Activated CD4-positive, alpha-beta T cell treated with anti-CD3 and anti-CD28 coated beads for 48 hours (primary cell): ENCODE data around the gene PSTPIP2.
"Not testable (repeated sequence)": the region's sequence is repeated elsewhere in the genome, so short reads cannot be mapped to it uniquely, and the experiment has no call there.

ENCODE experiments used
- DNase-seq: peaks from one replicate; pipeline ENCODE4 v3.0.0-alpha.2; 2020

Gene PSTPIP2

DNA sequence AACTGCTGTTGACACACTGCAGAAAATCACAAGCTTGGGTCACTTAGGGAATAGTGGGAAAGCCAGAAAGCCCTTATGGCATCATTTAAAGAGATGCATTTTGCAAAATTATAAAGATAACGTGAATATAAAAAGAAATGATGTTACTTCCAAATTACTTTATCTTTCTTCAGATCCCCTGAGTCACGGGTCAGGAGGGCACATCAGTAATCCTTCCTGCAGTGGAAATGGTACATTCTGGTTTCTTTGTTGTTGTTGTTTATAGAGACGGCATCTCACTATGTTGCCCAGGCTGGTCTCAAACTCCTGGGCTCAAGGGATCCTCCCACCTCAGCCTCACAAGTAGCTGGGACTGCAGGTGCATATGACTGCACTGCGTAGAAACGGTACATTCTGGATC lies 95.1 kb downstream of the PSTPIP2 start:
- no peak for DNase-seq

DNA sequence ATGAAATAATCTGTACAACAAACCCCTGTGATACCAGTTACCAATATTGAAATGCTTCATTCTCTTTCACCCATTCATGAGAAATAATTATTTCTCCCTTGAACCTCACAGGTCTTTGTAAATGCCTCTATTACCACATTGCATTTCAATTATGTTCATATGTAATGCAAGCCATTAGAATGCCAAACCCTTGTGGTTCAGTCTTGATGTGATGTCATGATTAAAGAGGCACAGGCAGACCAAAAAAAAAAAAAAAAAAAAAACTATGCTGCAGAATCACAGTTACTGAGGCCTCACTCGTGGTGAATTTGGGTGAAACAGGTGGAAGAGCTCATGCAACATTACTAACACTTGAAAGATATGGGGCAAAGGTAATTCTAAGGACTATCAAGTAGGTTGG lies 95.5 kb downstream of the PSTPIP2 start:
- no peak for DNase-seq

DNA sequence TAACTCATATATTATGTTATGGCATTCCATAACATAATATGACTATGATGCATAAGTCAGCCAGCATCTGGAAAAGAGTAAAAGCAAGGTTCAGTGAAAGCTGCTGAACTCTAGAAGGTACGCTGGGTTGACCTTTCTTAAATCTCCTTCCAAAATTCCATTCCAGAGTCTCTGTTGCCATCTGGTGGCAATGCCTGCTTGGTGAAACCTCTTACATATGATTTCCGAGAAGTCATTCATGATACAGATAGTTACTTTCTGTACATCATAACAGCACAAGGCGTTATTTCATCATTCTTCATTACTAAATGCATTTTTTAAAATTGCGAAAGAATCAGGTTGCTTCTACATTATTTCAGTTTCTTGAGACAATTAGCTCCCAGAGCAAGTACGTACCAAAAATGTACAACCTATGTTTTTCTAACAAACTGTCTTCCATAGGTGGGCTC lies 97.9 kb downstream of the PSTPIP2 start:
- DNase-seq, result peak; percentile 77

DNA sequence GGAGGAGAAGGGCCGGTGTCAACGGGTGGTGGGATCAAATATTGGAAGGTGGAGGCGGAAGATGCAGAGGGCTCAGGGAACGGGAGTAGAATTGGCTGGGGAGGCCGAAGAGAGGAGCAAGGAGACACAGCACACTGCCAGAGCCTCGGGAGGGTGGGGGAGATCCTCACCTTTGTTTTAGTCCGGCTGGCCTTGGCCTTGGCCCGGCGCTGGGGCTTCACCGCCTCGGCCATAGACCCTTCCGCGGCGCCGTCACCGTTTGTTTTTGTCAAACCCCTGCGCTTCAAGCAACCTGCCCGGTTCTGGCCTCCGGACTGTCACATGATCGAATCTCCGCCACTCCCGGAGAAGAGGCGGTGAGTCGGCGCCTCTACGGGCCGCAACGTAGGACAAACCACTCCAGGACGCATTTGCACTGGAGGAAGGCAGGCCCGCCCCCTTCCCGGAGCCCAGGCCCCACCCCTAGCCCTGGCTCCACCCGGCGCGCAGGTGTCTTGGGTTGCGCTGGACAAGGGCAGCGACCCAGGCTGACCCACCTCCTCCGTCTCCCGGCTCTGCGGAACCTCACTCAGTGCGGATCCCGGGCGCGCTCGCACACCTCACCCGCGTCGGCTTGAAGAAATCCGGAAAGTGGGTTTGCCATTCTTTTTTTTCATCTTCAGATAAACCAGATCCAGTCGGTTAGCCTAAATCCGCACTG lies 104.9 kb downstream of the PSTPIP2 start, which contains the start of gene EPG5:
Gene EPG5 (minus strand): TSS at position 323 of the 700 bp plus-strand sequence. CDS start 90 bp downstream, at position 233.
- DNase-seq, result peak; percentile 96

DNA sequence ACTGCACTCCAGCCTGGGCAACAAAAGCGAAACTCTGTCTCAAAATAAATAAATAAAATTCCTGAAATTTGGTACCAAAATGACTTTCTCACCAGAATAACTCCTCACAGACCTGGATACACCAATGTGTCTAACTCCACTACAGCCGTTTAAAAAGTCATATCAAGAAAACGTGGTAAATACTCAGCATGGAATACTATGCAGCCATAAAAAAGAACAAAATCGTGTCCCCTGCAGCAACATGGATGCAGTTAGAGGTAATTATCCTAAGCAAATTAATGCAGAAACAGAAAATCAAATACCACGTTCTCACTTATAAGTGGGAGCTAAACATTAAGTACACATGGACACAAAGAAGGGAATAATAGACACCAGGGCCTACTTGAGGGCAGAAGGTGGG lies 107.1 kb downstream of the PSTPIP2 start:
- DNase-seq, result not testable (repeated sequence)

DNA sequence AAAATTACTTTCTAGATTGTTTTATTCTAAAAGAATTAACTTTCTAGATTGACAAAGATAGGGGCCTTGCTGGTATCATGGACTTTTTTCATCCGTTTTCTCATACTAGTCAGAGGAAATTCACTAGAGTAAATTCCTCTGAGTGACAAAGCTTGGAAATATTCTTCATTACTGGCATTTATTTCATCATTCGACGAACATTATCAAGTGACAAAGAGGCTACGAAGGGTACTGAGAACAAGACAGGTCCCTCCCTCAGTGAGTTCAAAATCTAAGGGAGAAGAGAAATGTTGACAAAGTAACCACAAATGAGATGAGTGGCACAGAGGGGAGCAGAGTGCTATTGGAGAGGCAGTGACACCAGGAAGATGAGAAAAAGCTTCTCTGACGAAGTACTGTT lies 109.2 kb downstream of the PSTPIP2 start:
- no peak for DNase-seq

DNA sequence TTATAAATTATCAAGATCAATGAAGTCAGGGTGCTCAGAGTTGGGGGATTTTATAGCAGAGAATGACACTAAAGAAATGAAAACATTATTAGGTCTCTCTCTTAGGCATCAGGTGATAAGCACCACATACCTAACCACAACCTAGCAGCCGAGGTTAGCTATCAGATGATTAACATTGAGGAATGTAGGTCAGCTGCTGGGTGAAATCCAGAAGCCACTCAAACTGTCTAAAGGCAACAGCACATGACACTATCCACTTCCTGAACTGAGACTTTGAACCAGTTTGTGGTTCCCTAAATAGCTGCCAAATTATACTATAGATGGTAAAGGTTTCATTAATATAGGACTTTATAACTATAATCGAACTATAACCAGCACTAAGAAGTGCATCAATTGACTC lies 109.6 kb downstream of the PSTPIP2 start:
- peak; percentile 35 for DNase-seq

GRCh38 chr18:45959484-45959883 lies 112.6 kb downstream of the PSTPIP2 start:
- DNase-seq, result not testable (repeated sequence)

DNA sequence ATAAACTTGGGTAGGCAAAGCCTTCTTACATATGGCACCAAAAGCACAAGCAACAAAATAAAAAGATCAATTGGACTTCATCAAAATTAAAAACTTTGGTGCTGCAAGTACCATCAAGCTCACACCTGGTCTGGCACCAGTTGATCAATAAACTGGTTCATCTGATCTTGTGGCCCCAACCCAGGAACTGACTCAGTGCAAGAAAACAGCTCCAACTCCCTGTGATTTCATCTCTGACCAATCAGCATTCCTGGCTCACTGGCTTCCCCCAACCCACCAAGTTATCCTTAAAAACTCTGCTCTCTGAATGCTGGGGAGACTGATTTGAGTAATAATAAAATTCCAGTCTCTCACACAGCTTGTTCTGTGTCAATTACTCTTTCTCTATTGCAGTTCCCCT lies 113.3 kb downstream of the PSTPIP2 start:
- no peak for DNase-seq

- DNase-seq, result no peak
Observed at GRCh38 chr18:45958027-45958426, 114.0 kb downstream of the PSTPIP2 start.

DNA sequence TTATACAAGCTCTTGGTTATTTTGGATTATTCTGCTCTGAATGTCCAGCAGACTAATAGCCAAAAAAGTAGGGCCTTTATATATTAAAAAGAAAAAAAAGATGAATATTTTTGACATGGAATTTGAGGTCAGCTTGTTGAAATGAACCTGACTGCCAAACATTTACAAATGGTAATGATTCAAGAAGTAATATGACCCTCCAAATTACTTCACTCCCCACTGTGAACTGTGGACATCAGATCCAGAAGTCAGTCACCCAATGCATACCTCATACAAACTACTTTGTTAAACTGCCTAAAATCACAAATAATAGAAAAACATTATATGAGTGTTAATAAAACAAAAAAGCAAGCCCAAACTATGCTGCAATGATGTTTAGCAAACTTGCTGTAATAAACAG lies 115.0 kb downstream of the PSTPIP2 start:
- no peak for DNase-seq

GRCh38 chr18:45954070-45954934 lies 117.8 kb downstream of the PSTPIP2 start:
- DNase-seq, result no peak

DNA sequence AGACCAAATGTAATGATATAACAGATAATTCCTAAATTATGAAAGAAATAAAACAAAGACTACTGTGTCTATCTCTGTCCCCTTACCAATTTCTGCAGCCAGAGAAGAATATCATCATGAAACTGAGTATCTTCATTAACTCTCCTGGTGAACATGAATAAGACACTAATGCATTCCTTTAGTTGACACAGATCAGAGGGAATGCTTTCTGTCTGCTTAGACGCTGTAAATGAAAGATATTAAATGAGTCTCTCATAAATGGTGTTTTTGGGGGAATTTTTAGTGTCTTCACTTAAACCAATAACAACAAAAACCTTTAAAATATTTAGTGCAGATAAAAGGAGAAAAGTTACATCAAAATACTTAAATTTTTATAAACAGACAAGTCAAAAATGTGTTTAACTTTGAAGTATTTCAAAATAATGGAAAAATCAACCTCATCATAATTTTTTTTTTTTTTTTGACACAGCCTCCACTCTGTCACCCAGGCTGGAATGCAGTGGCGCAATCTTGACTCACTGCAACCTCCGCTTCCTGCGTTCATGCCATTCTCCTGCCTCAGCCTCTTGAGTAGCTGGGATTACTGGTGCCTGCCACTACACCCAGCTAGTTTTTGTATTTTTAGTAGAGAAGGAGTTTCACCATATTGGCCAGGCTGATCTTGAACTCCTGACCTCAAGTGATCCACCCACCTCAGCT lies 120.9 kb downstream of the PSTPIP2 start:
- no peak for DNase-seq

DNA sequence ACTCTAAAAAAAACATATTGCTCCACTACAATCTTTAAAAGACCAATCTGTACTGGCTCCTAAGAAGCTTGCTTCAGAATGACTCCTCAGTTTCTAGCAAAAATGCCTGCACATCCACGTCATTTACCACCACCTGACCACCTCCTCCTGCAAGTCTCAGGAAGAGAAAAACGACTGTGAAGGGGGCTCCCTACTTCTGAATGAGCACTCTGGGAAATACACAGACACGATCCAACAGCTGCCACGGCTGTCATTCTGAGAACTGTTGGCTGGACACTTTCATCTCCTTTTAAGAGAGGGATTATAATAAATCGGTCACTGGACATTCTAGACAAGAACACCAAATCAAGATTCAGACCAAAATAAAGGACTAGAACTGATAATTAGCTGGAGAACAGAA lies 126.4 kb downstream of the PSTPIP2 start:
- DNase-seq, result no peak

DNA sequence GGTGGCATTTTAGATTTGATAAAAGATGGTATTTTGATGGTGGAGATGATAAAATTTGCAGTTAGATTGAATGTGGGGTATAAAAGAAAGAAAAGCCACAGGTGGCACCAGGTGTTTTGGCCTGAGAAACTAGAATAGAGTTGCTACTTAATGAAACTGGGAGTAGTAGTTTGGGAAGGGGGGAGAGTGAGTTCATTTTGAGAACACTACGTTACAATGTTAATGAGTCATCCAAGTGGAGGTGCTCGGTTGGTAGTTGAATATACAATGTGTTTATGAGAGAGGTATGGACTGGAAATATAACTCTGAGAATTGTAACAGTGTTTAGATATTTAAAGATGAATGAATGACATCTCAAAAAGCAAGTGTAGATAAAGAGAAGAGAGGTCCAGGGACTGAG lies 131.3 kb downstream of the PSTPIP2 start:
- DNase-seq, result no peak

DNA sequence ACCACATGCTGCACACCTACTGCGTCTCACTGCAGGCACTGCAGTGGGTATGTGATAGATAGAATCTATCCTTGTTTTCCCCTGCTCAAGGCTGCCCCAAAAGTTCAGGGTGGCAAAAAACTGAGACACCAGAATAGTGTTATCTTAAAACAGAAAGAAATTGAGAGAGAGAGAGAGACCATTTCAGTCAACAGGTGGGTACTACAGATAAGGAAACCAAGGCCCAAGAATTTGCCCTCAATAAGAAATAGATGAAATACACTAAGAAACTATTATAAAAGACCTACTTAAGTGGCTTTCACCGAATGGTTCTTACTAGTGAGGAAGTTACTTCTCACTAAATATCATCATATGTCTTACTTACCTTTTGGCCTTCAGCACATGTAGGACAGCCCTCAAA lies 132.8 kb downstream of the PSTPIP2 start:
- DNase-seq, result no peak

- DNase-seq, result no peak
Observed at GRCh38 chr18:45938488-45938935, 133.5 kb downstream of the PSTPIP2 start.

DNA sequence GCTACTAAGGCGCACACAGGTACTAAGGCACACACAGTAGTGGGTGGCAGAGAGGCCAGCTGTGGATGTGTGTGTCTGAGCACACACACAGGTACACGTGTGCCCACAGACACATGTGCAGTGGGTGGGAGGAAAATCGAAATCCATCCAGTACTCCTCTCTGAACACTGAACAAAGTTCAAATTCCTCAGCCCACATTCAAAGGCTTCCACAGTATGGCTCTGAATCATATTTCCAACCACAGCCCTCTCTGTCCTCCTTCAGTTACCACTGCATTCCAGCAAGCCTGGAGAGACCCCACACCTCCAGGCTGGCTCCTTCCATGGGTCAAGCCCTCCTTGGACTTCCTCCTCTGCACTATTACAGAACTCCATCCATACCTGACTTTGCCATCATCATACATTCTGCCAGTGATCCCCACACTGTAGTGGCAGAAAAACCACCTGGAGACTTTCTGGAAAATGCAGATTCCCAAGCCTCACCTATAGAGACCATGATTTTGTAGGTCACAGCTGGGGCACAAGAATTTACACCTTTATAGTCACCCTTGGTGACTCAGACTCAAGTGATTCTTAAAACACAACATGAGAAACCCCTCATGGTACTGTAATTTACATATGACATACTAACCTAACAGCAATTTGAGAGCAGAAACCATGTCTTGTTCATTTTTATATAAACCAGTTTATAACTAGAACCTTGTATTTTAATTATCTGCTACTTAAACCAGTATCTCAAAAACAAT lies 136.3 kb downstream of the PSTPIP2 start:
- DNase-seq, result no peak
